ENCODE measurements around the gene MOCOS. TPM values are rescaled to one million over a fixed set of nuclear protein-coding genes. Genes with fewer than 3 reads are reported as not detected.

MOCOS gene
- total and polyA plus RNA-seq, 4 experiments from 2014 or later = 0.06 to 0.12 TPM; not detected in 2

GRCh38 chr18:36247036-36247435 lies 59.7 kb downstream of the MOCOS start:
- Histone ChIP-seq H3K27ac (ENCODE audit: low read depth, low read length) (no peak overlapping the region), H3K9me3 (ENCODE audit: control insufficient read depth in 1 of 2, low read length in 2 of 2) (no peaks in the 10 kb centered on the region), H3K4me1 (ENCODE audit: insufficient read depth, low read length) (no peaks in the 10 kb centered on the region), H3K27me3 (ENCODE audit: insufficient read depth, low read length) (no peaks in the 10 kb centered on the region), H3K36me3 (ENCODE audit: insufficient read depth, low read length) (no peaks in the 10 kb centered on the region), H3K4me3 (ENCODE audit: low read length in 2 of 2) (no peak overlapping the region)
- no peak for DNase-seq
- H3K27ac Mint-ChIP-seq = no peak overlapping the region
- no peaks in the 10 kb centered on the region for H3K4me1 Mint-ChIP-seq
- no peak overlapping the region for H3K4me3 Mint-ChIP-seq
- ChIA-PET POLR2A (ENCODE audit: partially characterized antibody) (no interaction called here), CTCF (ENCODE audit: partially characterized antibody) (no interaction called here)
- intact Hi-C loops (cut with micrococcal nuclease) = no loop called here
- peaks cover 27 to 39% of the 10 kb centered on the region in 2 donors for H3K27me3 Mint-ChIP-seq
- peaks cover 3 to 35% (median 17%) of the 10 kb centered on the region in 8 donors for H3K9me3 Mint-ChIP-seq
- peaks cover 0 to 2% of the 10 kb centered on the region in 2 donors for H3K36me3 Mint-ChIP-seq

GRCh38 chr18:36249392-36249791 lies 62.1 kb downstream of the MOCOS start:
- Mint-ChIP-seq H3K9me3 (peaks cover 3 to 30% (median 17%) of the 10 kb centered on the region in 8 donors), H3K27me3 (peaks cover 19 to 23% of the 10 kb centered on the region in 2 donors)

GRCh38 chr18:36250827-36251226 lies 63.5 kb downstream of the MOCOS start:
- H3K4me1 Mint-ChIP-seq = no peaks in the 10 kb centered on the region
- no peak overlapping the region for H3K4me3 ChIP-seq (ENCODE audit: low read length in 2 of 2)
- no peak overlapping the region for H3K27ac ChIP-seq (ENCODE audit: low read depth, low read length)
- intact Hi-C loops (cut with micrococcal nuclease) = no loop called here
- H3K36me3 ChIP-seq (ENCODE audit: insufficient read depth, low read length) = no peaks in the 10 kb centered on the region
- ChIA-PET POLR2A (ENCODE audit: partially characterized antibody) (no interaction called here), CTCF (ENCODE audit: partially characterized antibody) (no interaction called here)
- H3K9me3 Mint-ChIP-seq = peaks cover 0 to 17% (median 9%) of the 10 kb centered on the region in 8 donors
- H3K9me3 ChIP-seq (ENCODE audit: control insufficient read depth in 1 of 2, low read length in 2 of 2) = no peaks in the 10 kb centered on the region
- no peaks in the 10 kb centered on the region for H3K4me1 ChIP-seq (ENCODE audit: insufficient read depth, low read length)
- no peak for DNase-seq
- H3K27me3 ChIP-seq (ENCODE audit: insufficient read depth, low read length) = no peaks in the 10 kb centered on the region
- H3K27me3 Mint-ChIP-seq = peaks cover 17 to 19% of the 10 kb centered on the region in 2 donors
- H3K36me3 Mint-ChIP-seq = peaks cover 0 to 2% of the 10 kb centered on the region in 2 donors
- no peak overlapping the region for H3K4me3 Mint-ChIP-seq
- no peak overlapping the region for H3K27ac Mint-ChIP-seq

More at GRCh38 chr18:36249392-36249791, 62.1 kb downstream of the MOCOS start:
- ChIA-PET POLR2A (ENCODE audit: partially characterized antibody) (no interaction called here), CTCF (ENCODE audit: partially characterized antibody) (no interaction called here)
- Histone ChIP-seq H3K4me1 (ENCODE audit: insufficient read depth, low read length) (no peaks in the 10 kb centered on the region), H3K4me3 (ENCODE audit: low read length in 2 of 2) (no peak overlapping the region), H3K36me3 (ENCODE audit: insufficient read depth, low read length) (no peaks in the 10 kb centered on the region), H3K9me3 (ENCODE audit: control insufficient read depth in 1 of 2, low read length in 2 of 2) (no peaks in the 10 kb centered on the region), H3K27me3 (ENCODE audit: insufficient read depth, low read length) (no peaks in the 10 kb centered on the region), H3K27ac (ENCODE audit: low read depth, low read length) (no peak overlapping the region)
- no peak overlapping the region for H3K4me3 Mint-ChIP-seq
- no peaks in the 10 kb centered on the region for H3K4me1 Mint-ChIP-seq
- no peak overlapping the region for H3K27ac Mint-ChIP-seq
- peaks cover 0 to 2% of the 10 kb centered on the region in 2 donors for H3K36me3 Mint-ChIP-seq
- no peak for DNase-seq
- intact Hi-C loops (cut with micrococcal nuclease) = no loop called here

DNA sequence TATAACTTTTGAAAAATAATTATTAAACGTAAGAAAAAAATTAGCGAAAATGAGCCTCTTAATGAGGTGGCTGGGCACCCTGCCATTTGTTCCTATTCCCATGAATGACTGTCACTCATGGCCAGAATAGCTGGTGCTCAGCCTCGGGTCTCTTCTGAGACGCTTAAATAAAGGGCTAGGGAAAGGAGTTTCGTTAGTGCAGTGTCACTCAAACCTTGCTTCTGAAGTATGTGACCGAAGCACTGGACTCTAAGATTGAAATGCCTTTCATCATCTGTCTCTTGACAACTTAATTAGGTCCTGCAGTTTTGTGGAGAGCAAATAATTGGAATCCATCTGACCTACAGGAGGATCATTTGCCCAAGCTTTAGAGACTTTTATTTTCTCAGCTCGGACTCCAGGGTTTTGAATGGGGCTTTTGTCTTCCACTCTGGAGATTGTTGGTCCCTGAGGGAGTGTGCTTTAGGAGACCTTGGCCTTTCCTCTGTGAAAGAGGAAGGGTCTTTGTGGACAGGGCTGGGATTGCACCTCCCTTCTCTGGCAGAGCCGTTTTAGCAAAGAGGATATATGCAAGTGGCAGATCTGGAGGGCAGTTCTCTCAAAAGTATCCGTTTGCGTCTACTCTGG lies 67.9 kb downstream of the MOCOS start:
- DNase-seq = no peak
- no peaks in the 10 kb centered on the region for H3K36me3 ChIP-seq (ENCODE audit: insufficient read depth, low read length)
- H3K4me3 ChIP-seq (ENCODE audit: low read length in 2 of 2) = no peak overlapping the region
- ChIA-PET CTCF (ENCODE audit: partially characterized antibody) (no interaction called here), POLR2A (ENCODE audit: partially characterized antibody) (no interaction called here)
- Mint-ChIP-seq H3K36me3 (no peaks in the 10 kb centered on the region), H3K4me3 (no peak overlapping the region), H3K9me3 (no peaks in the 10 kb centered on the region), H3K27ac (no peak overlapping the region), H3K27me3 (peaks cover 0 to 5% of the 10 kb centered on the region in 2 donors), H3K4me1 (no peaks in the 10 kb centered on the region)
- no peak overlapping the region for H3K27ac ChIP-seq (ENCODE audit: low read depth, low read length)
- intact Hi-C loops (cut with micrococcal nuclease) = no loop called here
- no peaks in the 10 kb centered on the region for H3K4me1 ChIP-seq (ENCODE audit: insufficient read depth, low read length)
- H3K27me3 ChIP-seq (ENCODE audit: insufficient read depth, low read length) = no peaks in the 10 kb centered on the region
- no peaks in the 10 kb centered on the region for H3K9me3 ChIP-seq (ENCODE audit: control insufficient read depth in 1 of 2, low read length in 2 of 2)

- Histone ChIP-seq H3K4me3 (ENCODE audit: low read length in 2 of 2) (no peak overlapping the region), H3K9me3 (ENCODE audit: control insufficient read depth in 1 of 2, low read length in 2 of 2) (no peaks in the 10 kb centered on the region), H3K27ac (ENCODE audit: low read depth, low read length) (no peak overlapping the region), H3K36me3 (ENCODE audit: insufficient read depth, low read length) (no peaks in the 10 kb centered on the region), H3K27me3 (ENCODE audit: insufficient read depth, low read length) (no peaks in the 10 kb centered on the region), H3K4me1 (ENCODE audit: insufficient read depth, low read length) (no peaks in the 10 kb centered on the region)
- H3K27ac Mint-ChIP-seq = no peak overlapping the region
- no peaks in the 10 kb centered on the region for H3K9me3 Mint-ChIP-seq
- H3K36me3 Mint-ChIP-seq = no peaks in the 10 kb centered on the region
- ChIA-PET POLR2A (ENCODE audit: partially characterized antibody) (no interaction called here), CTCF (ENCODE audit: partially characterized antibody) (no interaction called here)
- H3K4me3 Mint-ChIP-seq = no peak overlapping the region
- intact Hi-C loops (cut with micrococcal nuclease) = no loop called here
- DNase-seq = no peak
- peaks cover 0 to 5% of the 10 kb centered on the region in 2 donors for H3K27me3 Mint-ChIP-seq
- no peaks in the 10 kb centered on the region for H3K4me1 Mint-ChIP-seq
These were observed 68.8 kb downstream of the MOCOS start for GRCh38 chr18:36256094-36256493.

DNA sequence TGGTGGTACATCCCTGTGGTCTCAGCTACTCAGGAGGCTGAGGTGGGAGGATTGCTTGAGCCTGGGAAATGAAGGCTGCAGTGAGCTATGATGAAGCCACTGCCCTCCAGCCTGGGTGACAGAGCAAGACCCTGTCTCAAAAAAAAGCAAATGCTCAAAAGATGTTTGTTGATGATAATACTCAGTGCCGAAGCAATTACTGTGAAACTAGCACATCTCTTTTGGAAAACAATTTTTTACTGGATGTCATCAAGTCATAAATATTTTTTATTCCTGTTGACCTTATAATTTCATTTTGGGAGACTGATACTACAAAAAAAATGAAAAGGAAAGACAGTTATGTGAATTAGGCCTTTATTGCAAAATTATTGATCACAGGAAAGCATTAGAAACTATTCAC lies 75.7 kb downstream of the MOCOS start:
- Histone ChIP-seq H3K4me1 (ENCODE audit: insufficient read depth, low read length) (no peaks in the 10 kb centered on the region), H3K36me3 (ENCODE audit: insufficient read depth, low read length) (no peaks in the 10 kb centered on the region), H3K27ac (ENCODE audit: low read depth, low read length) (no peak overlapping the region), H3K4me3 (ENCODE audit: low read length in 2 of 2) (no peak overlapping the region), H3K27me3 (ENCODE audit: insufficient read depth, low read length) (no peaks in the 10 kb centered on the region), H3K9me3 (ENCODE audit: control insufficient read depth in 1 of 2, low read length in 2 of 2) (no peaks in the 10 kb centered on the region)
- Mint-ChIP-seq H3K27ac (no peak overlapping the region), H3K27me3 (peaks cover 2 to 3% of the 10 kb centered on the region in 2 donors), H3K9me3 (no peaks in the 10 kb centered on the region), H3K36me3 (no peaks in the 10 kb centered on the region), H3K4me3 (no peak overlapping the region), H3K4me1 (no peaks in the 10 kb centered on the region)
- no peak for DNase-seq
- ChIA-PET POLR2A (ENCODE audit: partially characterized antibody) (no interaction called here), CTCF (ENCODE audit: partially characterized antibody) (no interaction called here)
- intact Hi-C loops (cut with micrococcal nuclease) = no loop called here

DNA sequence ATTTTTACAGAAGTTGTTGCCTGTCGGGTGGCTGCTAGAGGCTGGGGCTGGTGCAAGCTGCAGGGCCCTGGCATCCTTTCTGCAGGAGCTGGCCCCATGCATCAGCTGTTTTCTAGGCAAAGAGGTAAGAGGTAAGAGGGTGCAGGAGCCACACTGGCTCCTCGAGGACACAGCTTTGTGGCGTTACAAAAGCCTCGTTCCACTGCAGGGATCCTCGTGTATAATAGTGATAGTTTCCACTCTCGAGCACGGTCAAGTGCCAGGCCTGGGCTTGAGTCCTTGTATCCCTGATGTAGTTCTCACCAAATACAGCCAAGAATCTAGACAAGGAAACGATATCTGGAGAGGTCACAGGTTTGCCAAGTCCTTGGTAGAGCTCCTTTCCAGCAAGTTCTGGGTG lies 77.0 kb downstream of the MOCOS start:
- H3K4me3 Mint-ChIP-seq = no peak overlapping the region
- CTCF ChIA-PET (ENCODE audit: partially characterized antibody) = interaction anchor here (1.7 kb wide), 1 partner anchor 20 kb away, joined by 6 read pairs; no protein-coding TSS in a partner anchor
- H3K4me1 ChIP-seq (ENCODE audit: insufficient read depth, low read length) = no peaks in the 10 kb centered on the region

More for the DNA sequence above, 77.0 kb downstream of the MOCOS start:
- Mint-ChIP-seq H3K36me3 (no peaks in the 10 kb centered on the region), H3K27ac (no peak overlapping the region), H3K9me3 (no peaks in the 10 kb centered on the region), H3K27me3 (peaks cover 0 to 2% of the 10 kb centered on the region in 2 donors), H3K4me1 (no peaks in the 10 kb centered on the region)
- H3K4me3 ChIP-seq (ENCODE audit: low read length in 2 of 2) = no peak overlapping the region
- no peak overlapping the region for H3K27ac ChIP-seq (ENCODE audit: low read depth, low read length)
- H3K27me3 ChIP-seq (ENCODE audit: insufficient read depth, low read length) = no peaks in the 10 kb centered on the region
- no peaks in the 10 kb centered on the region for H3K9me3 ChIP-seq (ENCODE audit: control insufficient read depth in 1 of 2, low read length in 2 of 2)
- no peak for DNase-seq
- no peaks in the 10 kb centered on the region for H3K36me3 ChIP-seq (ENCODE audit: insufficient read depth, low read length)
- POLR2A ChIA-PET (ENCODE audit: partially characterized antibody) = interaction anchor here (0.6 kb wide), 1 partner anchor 179 kb away, joined by 3 read pairs; no protein-coding TSS in a partner anchor
- intact Hi-C loops (cut with micrococcal nuclease) = no loop called here

All from CD4-positive, alpha-beta memory T cell (primary cell).